Left cardiac atrium (tissue), 4 donors: ENCODE data around the gene MLXIP. TPM values are rescaled to one million over a fixed set of nuclear protein-coding genes. Genes with fewer than 3 reads are reported as not detected.

Source experiments
- ATAC-seq, 2 donors: fragments of 200-7000 bp; cut with Tn5 transposase; one replicate each; pipeline ENCODE4 v1.9.1; 2020; ENCODE audit warnings: mild to moderate bottlenecking in 2 of 2, moderate library complexity in 2 of 2
- DNase-seq: peaks from one replicate; pipeline ENCODE4 v3.0.0-alpha.2; 2020
- intact Hi-C, 2 donors: fragments of 100-400 bp; cut with DNase I; formaldehyde crosslinking; loops; one replicate each; pipeline versions ENCODE4 v1.14.1 to v1.15.1; 2022 to 2023
- total RNA-seq, 2 donors: library from RNA; stranded (reverse); fragmentation: NEBNext Ultra II Directional; extraction: Animal tissue kit (Norgen Biotek cat#: 25700); gene quantifications; one replicate each; pipeline ENCODE4 v1.2.1, GENCODE V29; 2021
- donor health status: DM: no; HTN: yes; CAD: no.
- donor health status: DM: no; HTN: yes; CAD: no; lungs with severe emphysema.
- donor health status: DM: yes; HTN: yes; CAD: no.
- donor health status: Dilated cardiomyopathy.

The MLXIP gene
- total RNA-seq, 2 donors from 2014 or later: 30.8 to 31.3 TPM

DNA sequence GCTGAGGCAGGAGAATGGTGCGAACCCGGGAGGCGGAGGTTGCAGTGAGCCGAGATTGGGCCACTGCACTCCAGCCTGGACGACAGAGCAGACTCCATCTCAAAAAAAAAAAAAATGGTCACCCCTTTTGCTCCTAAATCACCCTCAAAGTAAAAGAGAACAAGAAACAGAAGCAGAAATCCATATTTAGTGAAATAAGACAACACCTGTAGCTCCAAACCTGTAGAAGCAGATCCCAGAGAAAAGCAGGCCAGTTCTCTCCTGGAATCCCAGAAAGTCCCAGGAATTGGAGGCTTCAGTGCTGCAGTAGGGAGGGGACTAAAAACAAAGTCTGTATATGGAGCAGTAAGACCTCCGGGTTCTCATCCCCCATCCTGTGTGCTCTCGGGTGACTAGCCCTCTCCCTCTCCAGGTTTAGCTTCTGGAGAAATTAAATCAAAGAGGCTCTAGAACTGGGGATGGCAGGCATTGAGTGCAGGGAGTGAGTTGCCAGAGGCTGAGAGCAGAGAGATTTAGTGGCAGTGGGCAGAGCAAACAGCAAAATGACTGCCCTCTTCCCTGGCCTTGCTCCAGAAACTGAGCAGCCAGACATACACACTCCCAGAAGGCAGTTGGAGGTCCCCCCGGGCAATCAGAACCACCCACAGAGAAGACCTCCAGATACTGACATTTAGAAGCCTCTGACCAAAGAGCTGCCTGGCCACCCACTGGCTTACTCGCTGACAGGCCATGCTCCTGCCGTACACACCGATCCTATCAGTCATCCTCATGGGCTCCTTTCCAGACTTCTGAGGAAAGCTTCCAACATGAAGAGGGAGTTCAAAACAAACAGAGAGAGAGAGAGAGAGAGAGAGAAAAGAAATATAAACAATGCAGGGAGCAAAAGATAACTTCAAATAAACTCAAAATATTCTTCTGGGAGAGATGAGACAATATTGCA is 6.3 kb upstream of the MLXIP start:
- peak; percentile 90 to 93 for ATAC-seq
- peak; percentile 70 for DNase-seq
- intact Hi-C loops: no loop called here

DNA sequence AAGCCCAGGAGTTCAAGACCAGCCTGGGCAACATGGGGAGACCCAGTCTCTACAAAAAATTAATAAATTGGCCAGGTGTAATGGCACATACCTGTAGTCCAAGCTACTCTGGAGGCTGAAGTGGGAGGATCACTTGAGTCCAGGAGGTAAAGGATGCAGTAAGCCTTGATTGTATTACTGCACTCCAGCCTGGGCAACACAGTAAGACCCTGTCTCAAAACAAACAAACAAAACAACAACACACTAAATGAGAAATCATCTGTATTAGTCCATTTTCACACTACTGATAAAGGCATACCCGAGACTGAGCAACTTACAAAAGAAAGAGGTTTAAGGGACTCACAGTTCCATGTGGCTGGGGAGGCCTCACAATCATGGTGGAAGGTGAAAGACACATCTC is 4.7 kb upstream of the MLXIP start:
- DNase-seq: no peak
- intact Hi-C loops: no loop called here
- no peak for ATAC-seq

DNA sequence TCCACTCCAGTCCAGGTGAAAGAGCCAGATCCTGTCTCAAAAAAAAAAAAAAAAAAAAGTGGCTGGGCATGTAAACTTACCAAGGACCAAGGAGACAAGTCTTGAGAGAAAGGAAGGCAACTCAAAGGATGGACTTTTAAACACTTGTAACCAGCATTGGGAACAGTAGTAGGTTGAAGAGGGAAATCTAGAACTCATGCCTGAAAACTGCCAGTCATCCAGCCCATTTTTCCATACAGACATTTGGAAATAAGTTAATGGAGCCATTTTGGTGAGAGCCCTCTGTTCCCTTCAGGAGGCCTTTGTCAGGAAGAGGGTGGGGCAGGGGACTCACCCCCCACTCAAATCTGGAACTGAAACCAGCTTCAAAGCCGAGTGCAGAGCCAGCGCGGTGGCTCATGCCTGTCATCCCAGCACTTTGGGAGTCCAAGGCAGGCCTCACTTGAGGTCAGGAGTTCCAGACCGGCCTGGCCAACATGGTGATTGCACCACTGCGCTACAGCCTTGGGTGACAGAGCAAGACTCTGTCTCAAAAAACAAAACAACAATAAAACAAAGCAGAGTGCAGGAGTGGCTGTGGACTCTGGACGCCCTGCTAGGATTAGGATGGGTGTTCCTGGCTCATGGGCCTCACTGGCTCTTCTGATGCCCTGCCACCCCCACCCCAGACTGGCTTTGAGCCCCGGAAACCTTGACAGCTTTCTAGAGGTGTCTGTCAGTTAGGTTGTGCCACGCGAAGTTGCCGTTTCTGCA is 1.6 kb upstream of the MLXIP start:
- no peak for ATAC-seq
- intact Hi-C loops: no loop called here
- DNase-seq: no peak

DNA sequence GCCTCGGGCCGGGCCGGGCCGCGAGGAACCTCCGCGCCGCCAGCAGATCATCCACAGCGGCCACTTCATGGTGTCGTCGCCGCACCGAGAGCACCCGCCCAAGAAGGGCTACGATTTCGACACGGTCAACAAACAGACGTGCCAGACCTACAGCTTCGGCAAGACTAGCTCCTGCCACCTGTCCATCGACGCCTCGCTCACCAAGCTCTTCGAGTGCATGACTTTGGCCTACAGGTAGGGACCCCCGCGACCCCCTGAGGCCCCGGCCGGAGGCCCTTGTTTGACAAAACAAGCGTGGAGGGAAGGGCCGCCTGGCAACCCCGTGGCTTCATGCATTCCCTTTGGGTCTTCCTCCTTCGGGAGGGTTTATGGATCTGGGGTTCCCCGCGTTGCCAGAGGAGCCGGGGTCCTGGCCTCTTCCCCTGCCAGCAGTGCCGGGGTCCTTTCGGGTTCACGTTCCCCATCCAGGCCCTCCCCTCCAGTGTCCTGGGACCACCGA is 526 bp downstream of the MLXIP start:
- ATAC-seq (no peak), DNase-seq (peak; percentile 48)
- intact Hi-C loops: loop anchor here in 1 of 2 donors (2.0 kb wide), 1 partner anchor 56 kb away; no protein-coding TSS in a partner anchor

DNA sequence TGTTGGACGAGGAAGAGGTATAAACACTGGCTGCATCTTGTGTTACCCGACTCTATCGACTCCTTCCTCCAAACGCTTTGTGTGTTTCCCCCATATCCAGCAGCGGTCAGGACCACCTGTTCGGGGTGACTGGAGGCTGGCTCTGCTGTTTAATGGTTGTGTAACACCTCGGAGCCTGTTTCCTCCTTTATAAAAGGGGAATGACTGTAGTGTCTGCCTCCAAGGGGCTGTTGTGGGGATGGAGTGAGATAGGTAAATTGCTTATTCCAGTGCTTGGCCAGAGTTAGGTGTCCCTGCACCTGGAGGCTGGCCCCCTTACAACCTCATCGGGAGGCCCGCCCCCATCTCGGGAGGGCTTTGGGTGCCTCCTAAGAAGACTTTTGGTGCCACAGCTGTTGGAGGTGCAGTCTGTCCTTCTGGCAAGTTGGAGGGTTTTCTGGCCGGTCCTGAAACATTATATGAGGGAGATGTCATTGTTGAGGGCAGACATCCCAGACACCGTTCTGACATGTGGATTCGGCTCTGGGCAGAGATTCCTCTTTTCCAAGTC is 1.1 kb downstream of the MLXIP start:
- intact Hi-C loops: loop anchor here in 1 of 2 donors (2.0 kb wide), 1 partner anchor 57 kb away; no protein-coding TSS in a partner anchor
- ATAC-seq (no peak), DNase-seq (no peak)

DNA sequence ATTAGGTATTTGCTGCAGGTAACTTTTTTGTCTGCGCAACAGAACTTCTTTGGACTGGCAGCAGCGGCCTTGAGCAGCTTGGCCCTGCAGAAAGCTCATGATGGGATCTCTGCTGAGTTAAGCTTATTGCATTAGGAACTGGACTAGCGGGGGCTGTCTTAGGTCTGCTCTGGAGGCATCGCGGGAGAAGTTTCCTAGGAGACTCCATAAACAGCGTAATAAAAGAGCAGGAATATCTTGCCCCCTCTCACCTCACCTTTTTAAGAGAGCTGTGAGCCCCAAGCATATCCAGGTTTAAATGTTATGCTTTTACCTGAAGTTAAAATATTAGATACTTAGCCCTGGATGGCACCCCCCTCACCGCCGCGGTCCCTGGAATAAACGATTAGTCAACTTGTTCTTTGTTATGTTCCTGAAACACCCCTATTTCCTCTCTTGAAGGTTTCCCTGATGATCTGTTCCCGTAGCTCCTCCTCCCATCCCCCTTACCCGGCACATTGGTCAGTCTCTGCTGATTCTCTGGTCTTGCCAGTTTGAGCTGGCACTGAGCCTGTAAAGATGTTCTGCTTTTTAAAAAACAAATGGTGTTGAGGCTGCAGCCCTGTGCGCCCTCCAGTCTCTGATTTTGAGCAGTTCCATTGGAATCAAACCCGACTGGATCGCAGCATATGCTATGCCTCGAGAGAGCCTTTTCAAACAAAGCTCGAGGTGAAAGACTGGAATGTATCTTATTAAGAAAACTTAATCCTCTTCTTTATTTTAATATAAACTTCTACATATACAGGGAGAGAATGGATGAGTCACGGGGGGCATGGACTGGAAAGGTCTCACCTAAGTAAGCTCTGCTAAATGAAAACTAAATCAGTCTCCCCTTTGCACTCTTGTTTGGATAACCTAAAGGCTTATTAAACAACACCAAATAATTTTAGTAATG is 1.9 kb downstream of the MLXIP start:
- peak; percentile 78 for DNase-seq
- intact Hi-C loops: no loop called here
- ATAC-seq: peak; percentile 13 to 54

DNA sequence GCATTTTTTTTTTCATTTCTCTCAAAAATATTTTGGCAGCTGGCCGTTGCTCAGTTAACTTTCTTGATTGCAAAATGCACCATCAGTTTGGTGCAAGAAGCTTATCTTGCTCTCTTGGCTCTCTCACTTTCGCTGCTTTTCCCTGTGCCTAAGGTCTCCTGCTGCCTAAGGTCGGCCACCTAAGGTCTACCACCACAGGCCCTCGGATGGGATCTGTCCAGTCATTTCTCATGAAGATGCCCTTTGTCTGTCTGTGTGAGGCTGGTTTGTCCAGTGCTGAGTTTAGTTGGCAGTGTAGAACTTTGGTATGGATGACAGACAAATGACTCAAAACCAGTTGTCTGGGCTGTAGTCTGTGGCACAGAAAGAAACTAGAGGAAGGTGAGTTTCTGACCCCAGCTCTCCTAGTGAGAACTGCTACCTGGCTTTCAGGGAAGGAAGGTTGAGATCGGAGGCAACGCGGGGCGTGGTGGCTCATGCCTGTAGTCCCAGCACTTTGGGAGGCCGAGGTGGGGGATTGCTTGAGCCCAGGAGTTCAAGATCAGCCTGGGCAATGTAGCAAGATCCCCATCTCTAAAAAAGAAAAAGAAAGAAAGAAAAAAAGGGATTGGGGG is 2.6 kb downstream of the MLXIP start:
- ATAC-seq (peak in 1 of 2 donors; percentile 2), DNase-seq (no peak)
- intact Hi-C loops: no loop called here

DNA sequence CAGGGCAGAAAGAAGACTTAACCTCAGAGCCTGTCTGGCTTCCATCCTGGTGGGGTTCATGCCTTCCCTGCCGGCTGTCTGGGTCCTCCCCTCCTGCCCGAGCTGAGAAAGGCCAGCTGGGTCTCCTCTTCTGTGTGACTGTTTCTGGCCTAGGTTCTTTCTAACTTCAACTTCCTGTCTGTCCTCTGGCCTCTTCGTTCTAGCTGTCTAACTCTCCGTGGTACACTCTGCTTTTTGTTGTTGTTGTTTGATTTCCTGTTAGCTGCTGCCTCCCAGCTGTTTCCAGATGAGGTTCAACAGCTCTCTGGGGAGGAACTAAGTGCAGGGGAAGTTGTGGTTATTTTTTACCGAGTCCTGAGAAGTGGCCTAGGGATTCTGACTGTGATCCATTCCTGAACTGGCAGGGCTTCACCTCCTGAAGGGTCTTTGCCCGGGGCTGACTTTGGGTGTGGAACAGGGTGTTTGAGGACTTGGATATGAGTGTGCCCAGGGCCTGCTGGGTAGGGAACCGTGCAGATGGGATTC is 3.2 kb downstream of the MLXIP start:
- ATAC-seq (peak; percentile 24 to 66), DNase-seq (peak; percentile 53)
- intact Hi-C loops: no loop called here

DNA sequence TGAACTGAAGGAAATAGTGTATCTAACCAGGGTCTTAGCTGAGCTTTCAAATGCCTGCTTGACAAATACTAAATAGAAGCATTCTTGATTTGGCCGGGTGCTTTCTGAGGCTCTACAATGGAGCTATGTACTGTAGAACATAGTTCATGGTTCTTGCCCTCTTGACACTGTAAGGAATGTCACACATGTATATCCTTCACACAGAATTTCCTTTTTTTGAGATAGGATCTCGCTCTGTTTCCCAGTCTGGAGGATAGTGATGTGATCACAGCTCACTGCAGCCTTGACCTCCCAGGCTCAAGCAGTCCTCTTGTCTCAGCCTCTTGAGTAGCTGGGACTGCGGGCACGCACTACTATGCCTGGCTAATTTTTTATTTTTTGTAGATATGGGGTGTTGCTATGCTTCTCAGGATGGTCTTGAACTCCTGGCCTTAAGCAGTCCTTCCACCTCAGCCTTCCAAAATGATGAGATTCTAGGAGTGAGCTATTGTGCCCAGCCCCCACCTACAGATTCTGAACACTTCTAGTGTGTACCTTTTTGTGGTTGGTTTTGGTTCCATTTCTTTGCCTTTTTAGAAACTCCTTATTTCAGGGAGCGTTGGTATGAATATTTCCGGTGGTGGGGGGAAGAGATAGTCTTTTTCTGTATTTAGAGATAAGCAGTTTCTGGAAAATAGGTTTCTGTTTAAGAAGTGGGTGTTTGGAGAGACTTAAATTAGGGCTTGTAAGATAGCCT is 4.2 kb downstream of the MLXIP start:
- ATAC-seq (no peak), DNase-seq (no peak)
- intact Hi-C loops: no loop called here

DNA sequence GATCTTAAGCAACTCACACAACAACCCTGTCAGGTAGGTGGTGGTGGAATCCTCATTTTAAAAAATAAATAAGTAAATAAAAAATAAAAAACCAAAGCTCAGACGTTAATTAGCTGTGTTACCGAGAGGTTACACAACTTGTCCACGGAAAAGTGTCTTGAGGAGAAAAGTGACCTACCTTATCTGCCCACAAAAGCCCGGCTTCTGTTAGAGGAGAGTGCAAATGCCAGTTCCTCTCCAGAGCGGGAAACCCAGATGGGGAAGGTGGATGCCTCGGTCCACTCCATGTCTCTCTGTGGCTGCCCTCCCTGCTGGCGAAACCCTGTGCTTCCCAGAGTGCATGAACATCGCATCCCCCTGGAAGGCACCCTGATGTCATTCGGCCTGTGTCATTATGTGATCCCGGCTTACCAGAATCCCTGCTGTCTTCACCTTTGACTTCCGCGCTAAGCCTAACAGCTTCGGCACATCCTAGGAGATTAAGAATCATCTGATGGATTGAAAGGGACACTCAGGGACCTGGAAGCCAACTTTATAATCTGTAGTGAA is 6.4 kb downstream of the MLXIP start:
- intact Hi-C loops: no loop called here
- DNase-seq: no peak
- no peak for ATAC-seq

DNA sequence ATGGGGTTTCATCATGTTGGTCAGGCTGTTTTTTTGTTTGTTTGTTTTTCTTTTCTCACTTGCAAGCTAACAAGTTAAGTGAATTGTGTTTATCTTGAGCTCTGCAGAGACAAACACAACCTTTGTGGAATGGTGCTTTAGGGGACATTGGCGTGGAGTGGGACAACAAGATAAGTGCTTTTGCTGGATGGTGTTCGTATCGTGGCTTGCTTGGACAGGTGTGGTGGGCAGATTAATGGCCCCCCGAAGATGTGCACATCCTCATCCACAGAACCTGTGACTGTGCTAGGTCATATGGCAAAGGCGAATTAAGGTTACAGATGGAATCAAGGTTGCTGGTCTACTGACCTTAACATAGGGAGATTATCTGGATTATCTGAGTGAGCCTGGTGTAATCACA is 7.0 kb downstream of the MLXIP start:
- intact Hi-C loops: no loop called here
- ATAC-seq (no peak), DNase-seq (no peak)

DNA sequence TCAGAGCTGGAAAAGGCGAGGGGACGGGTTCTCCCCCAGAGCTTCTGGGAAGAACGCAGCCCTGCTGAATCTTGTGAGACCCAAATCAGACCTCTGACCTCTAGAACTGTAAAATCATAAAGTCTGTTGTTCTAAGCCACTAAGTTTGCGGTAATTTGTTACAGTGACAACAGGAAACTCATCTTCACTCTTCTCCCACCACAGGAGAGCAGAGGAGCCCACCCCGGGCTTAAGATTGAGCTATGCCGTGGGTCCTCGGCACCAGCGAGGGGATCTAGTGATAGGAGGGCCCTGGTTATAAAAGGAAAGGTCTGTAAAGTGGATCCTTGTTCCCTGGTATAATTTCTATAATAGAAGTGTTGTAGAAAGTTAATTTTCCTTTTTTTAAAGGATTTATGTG is 7.6 kb downstream of the MLXIP start:
- ATAC-seq (no peak), DNase-seq (no peak)
- intact Hi-C loops: no loop called here

DNA sequence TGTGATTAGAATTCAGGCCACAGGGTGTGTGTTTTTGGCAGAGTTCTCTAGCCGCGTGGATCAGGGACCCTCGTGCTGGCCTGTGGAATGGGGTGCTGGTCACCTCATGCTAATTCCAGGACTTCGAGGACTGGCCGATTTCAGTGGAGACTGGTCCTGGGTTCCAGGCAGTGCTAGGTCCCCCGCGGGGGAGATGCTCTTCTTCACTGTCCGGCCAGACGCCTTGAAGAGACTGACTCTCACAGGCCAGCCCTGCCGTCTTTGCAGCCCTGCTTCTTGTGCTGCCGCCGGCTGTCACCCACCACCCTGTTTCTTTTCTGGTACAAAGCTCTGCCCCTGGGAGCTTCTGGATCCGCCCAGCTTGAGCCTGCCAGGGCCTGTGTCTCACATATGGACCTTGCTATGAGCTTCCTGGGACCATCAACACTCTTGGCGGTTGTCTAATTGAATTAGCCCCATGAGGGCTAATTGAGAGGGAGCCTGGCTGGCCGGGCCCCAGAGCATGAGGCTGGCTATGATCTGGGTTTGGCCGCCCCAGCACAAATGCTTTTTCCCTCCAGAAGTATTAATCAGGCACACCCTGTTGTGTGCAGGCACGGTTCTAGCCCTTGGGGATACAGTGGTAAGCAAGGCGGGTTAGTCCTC is 8.2 kb downstream of the MLXIP start:
- no peak for DNase-seq
- intact Hi-C loops: no loop called here
- ATAC-seq: peak; percentile 25 to 36

DNA sequence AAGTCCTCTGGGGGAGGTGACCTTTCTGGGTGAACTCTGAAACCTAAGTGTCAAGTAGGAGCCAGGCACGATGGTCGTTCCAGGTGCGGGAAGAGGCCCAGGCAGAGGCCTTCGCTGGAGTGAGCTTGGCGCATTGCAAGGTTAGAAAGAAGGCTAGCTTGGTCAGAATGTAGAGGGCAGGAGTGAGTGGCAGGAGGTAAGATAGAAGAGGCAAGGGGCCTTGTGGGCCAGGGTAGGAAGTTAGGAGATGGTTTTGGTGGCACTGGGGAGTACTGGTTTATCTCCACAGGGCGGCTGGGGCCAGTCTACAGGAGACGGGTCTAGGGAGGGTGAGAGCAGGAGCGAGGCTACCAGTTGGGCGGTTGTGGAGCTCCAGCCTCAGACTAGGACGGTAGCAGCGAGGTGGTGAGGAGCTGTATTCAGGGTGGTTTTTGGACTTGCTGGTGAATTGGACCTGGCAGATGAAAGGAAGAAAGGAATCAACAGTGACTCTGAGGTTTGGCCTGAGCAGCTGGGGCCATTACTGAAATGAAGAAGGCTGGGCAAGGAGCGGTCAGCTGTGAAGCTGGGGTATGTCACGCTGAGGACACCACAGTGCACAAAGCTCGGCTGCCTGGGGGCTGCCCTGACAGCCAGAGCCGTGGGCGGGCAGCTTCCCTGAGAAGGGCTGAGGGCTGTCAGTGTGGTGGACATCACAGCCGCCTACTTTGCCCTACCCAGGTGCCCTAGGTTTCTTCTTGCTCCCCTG is 9.0 kb downstream of the MLXIP start:
- ATAC-seq: peak; percentile 6 to 38
- DNase-seq: no peak
- intact Hi-C loops: no loop called here

DNA sequence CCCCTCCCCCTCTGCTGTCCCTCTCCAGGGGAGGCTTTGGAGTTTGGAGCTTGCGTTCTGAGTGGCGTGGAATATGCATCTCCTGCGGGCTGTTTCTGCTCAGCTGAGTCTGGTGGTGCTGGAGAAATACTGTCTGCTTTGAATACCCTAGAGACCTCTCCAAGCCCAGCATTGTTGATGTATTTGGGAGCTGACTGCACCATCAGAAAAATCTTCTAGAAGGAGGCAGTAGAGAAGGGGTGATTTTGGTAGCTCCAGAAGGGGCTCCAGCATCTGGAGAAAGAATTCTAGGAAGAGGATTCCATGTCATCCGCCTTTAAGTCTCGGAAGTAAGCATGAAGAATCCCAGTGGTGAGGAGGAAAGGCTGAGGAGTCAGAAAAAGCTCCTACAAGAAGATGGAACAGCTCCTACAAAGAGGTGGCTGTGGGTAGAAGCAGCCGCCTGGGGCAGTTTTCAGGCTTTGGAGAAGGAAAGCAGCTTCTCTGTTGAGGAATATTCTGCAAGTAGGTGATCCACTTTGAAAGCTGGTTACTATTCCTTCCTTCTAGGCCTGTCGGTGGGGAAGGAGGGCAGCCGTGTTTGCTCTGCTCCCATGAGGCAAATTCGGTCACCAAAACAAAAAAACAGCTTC is 9.7 kb downstream of the MLXIP start:
- ATAC-seq (peak; percentile 21 to 22), DNase-seq (no peak)
- intact Hi-C loops: no loop called here
